PC-9 (cell line): ENCODE results near the gene SLC27A1. TPM values are rescaled to one million over a fixed set of nuclear protein-coding genes. Genes with fewer than 3 reads are reported as not detected.

ENCODE experiments used
- BruUV-seq: library from RNA; stranded (reverse); fragments of 400-500 nt; replicated peaks from 2 replicates; lab custom pipeline; 2021; lab: Mats Ljungman, UMichigan
- CTCF ChIA-PET: fragments of 300-600 bp; sonication (Branson Sonifier 250); formaldehyde crosslinking; loops from one replicate; lab custom pipeline; 2022; ENCODE audit warnings: antibody characterized with exemption; lab: Charles Lee
- POLR2A ChIA-PET: fragments of 300-600 bp; sonication (Branson Sonifier 250); formaldehyde crosslinking; loops from one replicate; lab custom pipeline; 2022; ENCODE audit warnings: antibody characterized with exemption; ENCODE audit not compliant: unreplicated experiment; lab: Charles Lee
- DNase-seq, 2 experiments: peaks; one replicate each; pipeline versions ENCODE4 v3.0.0 to v3.0.0-alpha.2; 2015 to 2022; ENCODE audit warnings: mixed read lengths in 1 of 2
- H2AFZ ChIP-seq: fragments of 200-600 bp; sonication (generic); 2 replicates; pipeline ENCODE4 v1.8.1; 2017; ENCODE audit warnings: antibody characterized with exemption
- H3F3A ChIP-seq: fragments of 200-600 bp; sonication (generic); 2 replicates; pipeline ENCODE4 v1.8.1; 2017; ENCODE audit warnings: antibody characterized with exemption, mild to moderate bottlenecking, low read depth; ENCODE audit not compliant: insufficient read depth
- H3K27ac ChIP-seq: fragments of 200-600 bp; sonication (generic); 2 replicates; pipeline ENCODE4 v1.6.1; 2016; ENCODE audit warnings: mixed run types
- H3K27me3 ChIP-seq: fragments of 200-600 bp; sonication (generic); 2 replicates; pipeline ENCODE4 v1.6.1; 2016; ENCODE audit warnings: low read depth, mixed run types; ENCODE audit not compliant: insufficient read depth
- H3K36me3 ChIP-seq: fragments of 200-600 bp; sonication (generic); 2 replicates; pipeline ENCODE4 v1.6.1; 2016; ENCODE audit warnings: low read depth, mixed run types
- H3K4me1 ChIP-seq: fragments of 200-600 bp; sonication (generic); replicated peaks from 2 replicates; pipeline ENCODE4 v1.6.1; 2016; ENCODE audit warnings: mixed run types; ENCODE audit not compliant: insufficient read depth
- H3K4me2 ChIP-seq: fragments of 200-600 bp; sonication (generic); 2 replicates; pipeline ENCODE4 v1.6.1; 2017; ENCODE audit warnings: mixed run types
- H3K4me3 ChIP-seq: fragments of 200-600 bp; sonication (generic); 2 replicates; pipeline ENCODE4 v1.6.1; 2016; ENCODE audit warnings: mixed run types
- H3K79me2 ChIP-seq: fragments of 200-600 bp; sonication (generic); 2 replicates; pipeline ENCODE4 v1.6.1; 2017; ENCODE audit warnings: low read depth, mixed run types
- H3K9me2 ChIP-seq: fragments of 200-600 bp; sonication (generic); 2 replicates; pipeline ENCODE4 v1.8.1; 2017; ENCODE audit warnings: mild to moderate bottlenecking; ENCODE audit not compliant: insufficient read depth
- H3K9me3 ChIP-seq: fragments of 200-600 bp; sonication (generic); 2 replicates; pipeline ENCODE4 v1.8.1; 2016; ENCODE audit warnings: low read depth; ENCODE audit not compliant: insufficient read depth
- H4K20me1 ChIP-seq: fragments of 200-600 bp; sonication (generic); 2 replicates; pipeline ENCODE4 v1.8.1; 2017; ENCODE audit not compliant: insufficient read depth
- CTCF ChIP-seq: fragments of 200-600 bp; sonication (generic); conservative IDR thresholded peaks from 2 replicates; pipeline ENCODE4 v1.6.1; 2017; ENCODE audit warnings: mixed run types, antibody characterized with exemption, mild to moderate bottlenecking, moderate library complexity
- EZH2 ChIP-seq: fragments of 200-600 bp; sonication (generic); IDR thresholded peaks from 2 replicates; pipeline ENCODE4 v1.8.0; 2017; ENCODE audit warnings: antibody characterized with exemption, low read depth
- intact Hi-C: fragments of 100-400 bp; cut with micrococcal nuclease; formaldehyde crosslinking; loops from one replicate; pipeline ENCODE4 v1.10.0; 2022; ENCODE audit not compliant: unreplicated experiment
- total RNA-seq: library from RNA; stranded (reverse); gene quantifications from 2 replicates; pipeline ENCODE4 v1.2.3, GENCODE V29; 2021

SLC27A1 gene
- total RNA-seq, 1 experiment from 2014 or later, result 30.8 TPM

GRCh38 chr19:17524651-17525050, 54.3 kb downstream of the SLC27A1 start:
- Histone ChIP-seq H2AFZ (no peak overlapping the region), H3K9me2 (no peaks in the 10 kb centered on the region), H3K4me3 (no peak overlapping the region), H3K4me1 (no peaks in the 10 kb centered on the region), H3K9me3 (no peaks in the 10 kb centered on the region), H3F3A (peaks cover 23% of the 10 kb centered on the region), H3K4me2 (no peak overlapping the region), H3K27me3 (no peaks in the 10 kb centered on the region), H3K36me3 (no peaks in the 10 kb centered on the region), H4K20me1 (no peaks in the 10 kb centered on the region; the same call in 1 of the 2 replicates), H3K79me2 (no peaks in the 10 kb centered on the region), H3K27ac (no peak overlapping the region)
- POLR2A ChIA-PET, result no interaction called here
- intact Hi-C loops, result no loop called here
- CTCF ChIA-PET, result interaction anchor here (0.7 kb wide), 1 partner anchor 55 kb away, joined by 3 read pairs; no protein-coding TSS in a partner anchor
- no TSS peak for BruUV-seq
- TF ChIP-seq CTCF, result no peak
- no peak for TF ChIP-seq EZH2
- no peak for DNase-seq

GRCh38 chr19:17525141-17525540, 54.8 kb downstream of the SLC27A1 start:
- H3K27ac ChIP-seq, result no peak overlapping the region
- intact Hi-C loops, result no loop called here
- H3K79me2 ChIP-seq, result no peaks in the 10 kb centered on the region
- no peaks in the 10 kb centered on the region for H3K36me3 ChIP-seq
- no peak overlapping the region for H3K4me2 ChIP-seq
- H3K4me1 ChIP-seq, result no peaks in the 10 kb centered on the region
- H4K20me1 ChIP-seq, result no peaks in the 10 kb centered on the region; the same call in 1 of the 2 replicates
- H3K9me2 ChIP-seq, result no peaks in the 10 kb centered on the region
- no TSS peak for BruUV-seq
- H2AFZ ChIP-seq, result no peak overlapping the region
- CTCF ChIA-PET, result no interaction called here
- H3K27me3 ChIP-seq, result no peaks in the 10 kb centered on the region
- no peak overlapping the region for H3K4me3 ChIP-seq
- DNase-seq, result no peak
- POLR2A ChIA-PET, result no interaction called here
- no peak for TF ChIP-seq CTCF
- H3F3A ChIP-seq, result peaks cover 28% of the 10 kb centered on the region
- H3K9me3 ChIP-seq, result no peaks in the 10 kb centered on the region

GRCh38 chr19:17526922-17527321, 56.6 kb downstream of the SLC27A1 start:
- H3K4me3 ChIP-seq, result no peak overlapping the region
- H3K27me3 ChIP-seq, result no peaks in the 10 kb centered on the region
- no peak overlapping the region for H3K27ac ChIP-seq
- TF ChIP-seq CTCF (no peak), EZH2 (no peak)
- intact Hi-C loops, result no loop called here
- no peaks in the 10 kb centered on the region for H3K79me2 ChIP-seq
- H3K4me2 ChIP-seq, result no peak overlapping the region
- H3K9me2 ChIP-seq, result no peaks in the 10 kb centered on the region
- H3K4me1 ChIP-seq, result no peaks in the 10 kb centered on the region
- BruUV-seq, result no TSS peak
- no peaks in the 10 kb centered on the region; the same call in 1 of the 2 replicates for H4K20me1 ChIP-seq
- ChIA-PET CTCF (interaction anchor here (0.7 kb wide), 1 partner anchor 330 kb away, joined by 3 read pairs; no protein-coding TSS in a partner anchor), POLR2A (no interaction called here)
- no peak overlapping the region for H2AFZ ChIP-seq
- H3K9me3 ChIP-seq, result no peaks in the 10 kb centered on the region
- DNase-seq, result no peak
- no peaks in the 10 kb centered on the region for H3K36me3 ChIP-seq
- peaks cover 28% of the 10 kb centered on the region for H3F3A ChIP-seq
